PC-9 (cell line): Measurements from ENCODE around the gene NFIA.

Source experiments
- EZH2 ChIP-seq: fragments of 200-600 bp; sonication (generic); IDR thresholded peaks from 2 replicates; pipeline ENCODE4 v1.8.0; 2017; ENCODE audit warnings: antibody characterized with exemption, low read depth
- TF ChIP-seq, protein P1 (sequence below): fragments of 200-600 bp; sonication (generic); conservative IDR thresholded peaks from 2 replicates; pipeline ENCODE4 v1.6.1; 2017; ENCODE audit warnings: mixed run types, antibody characterized with exemption, mild to moderate bottlenecking, moderate library complexity

DNA sequence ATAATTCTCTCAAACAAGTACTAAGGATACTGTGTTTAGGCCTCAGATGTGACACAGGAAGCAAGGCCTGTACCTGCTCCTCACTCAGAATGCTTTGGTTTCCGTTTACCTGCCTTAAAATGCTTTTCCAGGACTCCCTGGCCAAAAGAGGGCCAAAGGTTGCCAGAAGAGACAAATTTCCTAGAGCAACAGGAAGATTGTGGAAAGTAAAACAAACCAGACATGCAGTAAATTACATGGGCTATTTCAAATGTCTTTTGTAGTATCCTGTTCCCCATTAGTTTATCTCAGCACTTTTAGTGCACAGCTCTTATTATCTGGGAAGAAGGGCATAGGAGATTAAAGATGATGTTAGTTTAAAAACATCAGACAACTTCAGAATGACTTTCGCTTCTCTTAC, 280.0 kb downstream of the NFIA start:
- TF ChIP-seq, protein P1, sequence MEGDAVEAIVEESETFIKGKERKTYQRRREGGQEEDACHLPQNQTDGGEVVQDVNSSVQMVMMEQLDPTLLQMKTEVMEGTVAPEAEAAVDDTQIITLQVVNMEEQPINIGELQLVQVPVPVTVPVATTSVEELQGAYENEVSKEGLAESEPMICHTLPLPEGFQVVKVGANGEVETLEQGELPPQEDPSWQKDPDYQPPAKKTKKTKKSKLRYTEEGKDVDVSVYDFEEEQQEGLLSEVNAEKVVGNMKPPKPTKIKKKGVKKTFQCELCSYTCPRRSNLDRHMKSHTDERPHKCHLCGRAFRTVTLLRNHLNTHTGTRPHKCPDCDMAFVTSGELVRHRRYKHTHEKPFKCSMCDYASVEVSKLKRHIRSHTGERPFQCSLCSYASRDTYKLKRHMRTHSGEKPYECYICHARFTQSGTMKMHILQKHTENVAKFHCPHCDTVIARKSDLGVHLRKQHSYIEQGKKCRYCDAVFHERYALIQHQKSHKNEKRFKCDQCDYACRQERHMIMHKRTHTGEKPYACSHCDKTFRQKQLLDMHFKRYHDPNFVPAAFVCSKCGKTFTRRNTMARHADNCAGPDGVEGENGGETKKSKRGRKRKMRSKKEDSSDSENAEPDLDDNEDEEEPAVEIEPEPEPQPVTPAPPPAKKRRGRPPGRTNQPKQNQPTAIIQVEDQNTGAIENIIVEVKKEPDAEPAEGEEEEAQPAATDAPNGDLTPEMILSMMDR = no peak
- no peak for TF ChIP-seq EZH2
